ENCODE results near the gene RAB17. TPM values are rescaled to one million over a fixed set of nuclear protein-coding genes. Genes with fewer than 3 reads are reported as not detected.
A peak's percentile ranks its signal among the peaks of the same experiment; 100 is the strongest.

Gene RAB17
- total and polyA plus RNA-seq, 4 donors: 3.7 to 22.3 (median 7.8) TPM

- Histone ChIP-seq H3K4me1 (ENCODE audit: control insufficient read depth in 1 of 2, insufficient read depth in 2 of 2, low read length in 2 of 2) (no peaks in the 10 kb centered on the region), H3K4me3 (ENCODE audit: low read length in 2 of 2) (no peak overlapping the region), H3K9me3 (ENCODE audit: control insufficient read depth, low read length) (peaks cover 8% of the 10 kb centered on the region), H3K27ac (ENCODE audit: low read depth in 1 of 2, low read length in 2 of 2) (no peak overlapping the region), H3K27me3 (ENCODE audit: control insufficient read depth in 1 of 2, insufficient read depth in 2 of 2, low read length in 1 of 2) (no peaks in the 10 kb centered on the region), H3K36me3 (ENCODE audit: control insufficient read depth in 1 of 2, insufficient read depth in 2 of 2, low read length in 1 of 2) (no peaks in the 10 kb centered on the region)
- WGBS, 2 donors: 90% methylated on average over 7 of the region's 7 CpGs
- intact Hi-C loops (cut with DNase I): no loop called here
- ATAC-seq (ENCODE audit: low FRiP score) (no peak), DNase-seq (peak in 1 of 2 donors; percentile 16)
Observed at GRCh38 chr2:237553948-237554347, 36.6 kb downstream of the RAB17 start.

- Histone ChIP-seq H3K9me3 (ENCODE audit: control insufficient read depth, low read length) (peaks cover 8% of the 10 kb centered on the region), H3K27me3 (ENCODE audit: control insufficient read depth in 1 of 2, insufficient read depth in 2 of 2, low read length in 1 of 2) (no peaks in the 10 kb centered on the region), H3K4me3 (ENCODE audit: low read length in 2 of 2) (no peak overlapping the region), H3K27ac (ENCODE audit: low read depth in 1 of 2, low read length in 2 of 2) (no peak overlapping the region), H3K4me1 (ENCODE audit: control insufficient read depth in 1 of 2, insufficient read depth in 2 of 2, low read length in 2 of 2) (no peaks in the 10 kb centered on the region), H3K36me3 (ENCODE audit: control insufficient read depth in 1 of 2, insufficient read depth in 2 of 2, low read length in 1 of 2) (no peaks in the 10 kb centered on the region)
- intact Hi-C loops (cut with DNase I): no loop called here
- peak in 1 of 2 donors; percentile 16 for DNase-seq
- WGBS, 2 donors: 91% methylated on average over 6 of the region's 6 CpGs
- no peak for ATAC-seq (ENCODE audit: low FRiP score)
Observed at GRCh38 chr2:237552908-237553307, 37.6 kb downstream of the RAB17 start.

GRCh38 chr2:237551071-237551574, 39.4 kb downstream of the RAB17 start:
- H3K27me3 ChIP-seq (ENCODE audit: control insufficient read depth in 1 of 2, insufficient read depth in 2 of 2, low read length in 1 of 2): no peaks in the 10 kb centered on the region
- H3K27ac ChIP-seq (ENCODE audit: low read depth in 1 of 2, low read length in 2 of 2): no peak overlapping the region
- peaks cover 2% of the 10 kb centered on the region for H3K9me3 ChIP-seq (ENCODE audit: control insufficient read depth, low read length)
- 90 to 93% methylated on average over 16 of the region's 16 CpGs for WGBS, 2 donors
- intact Hi-C loops (cut with DNase I): no loop called here
- H3K4me3 ChIP-seq (ENCODE audit: low read length in 2 of 2): no peak overlapping the region
- DNase-seq: no peak
- H3K4me1 ChIP-seq (ENCODE audit: control insufficient read depth in 1 of 2, insufficient read depth in 2 of 2, low read length in 2 of 2): no peaks in the 10 kb centered on the region
- no peak for ATAC-seq (ENCODE audit: low FRiP score)
- H3K36me3 ChIP-seq (ENCODE audit: control insufficient read depth in 1 of 2, insufficient read depth in 2 of 2, low read length in 1 of 2): no peaks in the 10 kb centered on the region

DNA sequence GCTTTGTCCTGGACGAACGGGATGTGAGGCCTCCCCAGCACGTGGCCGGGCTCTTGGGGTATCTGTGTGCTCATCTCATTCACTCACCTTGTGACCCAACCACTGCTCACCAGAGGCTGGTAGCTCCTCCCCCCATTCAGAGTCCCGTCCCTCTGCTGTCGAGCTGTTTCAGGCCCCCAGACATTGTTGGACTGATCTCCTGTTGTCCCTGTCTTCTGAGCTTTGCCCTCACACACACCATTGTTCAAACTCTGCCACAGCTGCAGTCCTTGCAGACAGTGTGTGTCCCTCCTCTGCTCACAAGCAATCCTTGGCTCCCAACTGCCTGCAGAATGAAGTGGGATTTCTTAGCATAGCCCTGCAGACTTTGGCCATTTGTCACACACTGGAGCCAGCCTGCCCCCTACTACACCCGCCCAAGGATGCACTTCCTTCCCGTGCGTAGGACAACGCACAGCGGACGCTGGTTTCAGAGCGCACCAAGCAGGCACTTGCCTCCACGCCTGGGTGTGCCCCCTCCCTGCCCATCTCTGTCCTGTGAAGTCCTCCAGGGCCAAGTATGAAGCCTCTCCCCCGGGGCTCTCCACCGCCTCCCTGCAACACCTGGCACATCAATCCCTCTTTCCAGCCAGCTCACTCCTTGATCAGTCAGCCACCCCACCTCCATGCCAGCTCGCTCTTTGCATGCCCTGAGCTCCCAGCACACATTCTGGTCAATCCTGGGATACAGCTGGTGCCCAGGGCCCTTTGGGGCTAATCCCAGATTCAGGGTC, 40.7 kb downstream of the RAB17 start:
- Histone ChIP-seq H3K4me3 (ENCODE audit: low read length in 2 of 2) (no peak overlapping the region), H3K4me1 (ENCODE audit: control insufficient read depth in 1 of 2, insufficient read depth in 2 of 2, low read length in 2 of 2) (no peaks in the 10 kb centered on the region), H3K27me3 (ENCODE audit: control insufficient read depth in 1 of 2, insufficient read depth in 2 of 2, low read length in 1 of 2) (no peaks in the 10 kb centered on the region), H3K9me3 (ENCODE audit: control insufficient read depth, low read length) (no peaks in the 10 kb centered on the region), H3K36me3 (ENCODE audit: control insufficient read depth in 1 of 2, insufficient read depth in 2 of 2, low read length in 1 of 2) (no peaks in the 10 kb centered on the region), H3K27ac (ENCODE audit: low read depth in 1 of 2, low read length in 2 of 2) (no peak overlapping the region)
- intact Hi-C loops (cut with DNase I): no loop called here
- DNase-seq: no peak
- WGBS, 2 donors: 83 to 87% methylated on average over 17 of the region's 17 CpGs
- no peak for ATAC-seq (ENCODE audit: low FRiP score)

DNA sequence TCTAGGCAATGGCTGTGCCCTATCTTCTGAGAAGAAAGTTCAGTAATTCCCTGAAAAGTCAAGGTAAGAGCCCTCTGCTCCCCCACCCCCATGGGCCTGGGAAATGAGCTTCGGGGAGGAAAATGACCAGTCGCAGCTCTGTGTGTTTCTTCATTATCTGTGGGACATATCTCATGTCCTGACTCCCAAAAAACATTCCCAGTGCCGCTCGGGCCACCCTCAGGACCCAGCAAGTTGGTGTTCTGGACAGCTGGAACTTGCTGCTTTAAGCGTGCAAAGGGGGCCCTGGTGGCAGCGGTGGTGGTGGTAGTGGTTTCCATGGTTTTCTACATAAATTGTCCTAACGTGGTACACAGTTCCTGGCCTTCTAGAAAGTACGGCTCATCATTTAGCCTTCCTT, 41.3 kb downstream of the RAB17 start:
- 85 to 88% methylated on average over 8 of the region's 8 CpGs for WGBS, 2 donors
- Histone ChIP-seq H3K27me3 (ENCODE audit: control insufficient read depth in 1 of 2, insufficient read depth in 2 of 2, low read length in 1 of 2) (no peaks in the 10 kb centered on the region), H3K36me3 (ENCODE audit: control insufficient read depth in 1 of 2, insufficient read depth in 2 of 2, low read length in 1 of 2) (no peaks in the 10 kb centered on the region), H3K27ac (ENCODE audit: low read depth in 1 of 2, low read length in 2 of 2) (no peak overlapping the region), H3K9me3 (ENCODE audit: control insufficient read depth, low read length) (no peaks in the 10 kb centered on the region), H3K4me1 (ENCODE audit: control insufficient read depth in 1 of 2, insufficient read depth in 2 of 2, low read length in 2 of 2) (no peaks in the 10 kb centered on the region), H3K4me3 (ENCODE audit: low read length in 2 of 2) (no peak overlapping the region)
- intact Hi-C loops (cut with DNase I): no loop called here
- ATAC-seq (ENCODE audit: low FRiP score): no peak
- no peak for DNase-seq

DNA sequence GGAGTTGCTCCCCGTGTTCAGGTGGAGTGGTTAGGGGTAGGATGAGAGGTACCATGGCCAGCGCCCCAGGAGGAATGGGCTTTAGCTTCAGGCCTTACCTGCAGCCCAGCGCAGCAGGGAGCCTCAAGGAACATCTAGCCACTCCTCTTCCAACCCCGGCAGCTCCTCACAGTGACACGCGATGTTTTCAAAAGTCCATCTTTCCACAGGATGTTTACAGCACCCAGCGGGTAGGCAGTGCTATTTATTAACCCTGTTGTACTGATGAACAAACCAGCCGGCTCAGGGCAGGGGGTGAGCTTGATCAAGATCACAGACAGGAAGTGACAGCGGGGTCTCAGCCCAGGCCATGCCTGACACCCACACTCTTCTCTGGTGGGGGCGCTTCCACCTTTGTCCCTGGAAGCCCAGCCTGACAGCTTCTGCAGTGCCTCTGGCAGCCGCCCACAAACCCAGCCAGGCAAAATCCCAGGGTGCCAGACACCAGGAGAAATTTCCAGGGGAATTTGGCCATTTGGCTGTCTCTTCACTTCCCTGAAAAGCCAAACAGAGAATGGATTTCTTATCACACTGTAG, 42.6 kb downstream of the RAB17 start:
- intact Hi-C loops (cut with DNase I): no loop called here
- no peak for ATAC-seq (ENCODE audit: low FRiP score)

GRCh38 chr2:237546876-237547395, 43.6 kb downstream of the RAB17 start:
- Histone ChIP-seq H3K27ac (ENCODE audit: low read depth in 1 of 2, low read length in 2 of 2) (no peak overlapping the region), H3K4me1 (ENCODE audit: control insufficient read depth in 1 of 2, insufficient read depth in 2 of 2, low read length in 2 of 2) (no peaks in the 10 kb centered on the region), H3K36me3 (ENCODE audit: control insufficient read depth in 1 of 2, insufficient read depth in 2 of 2, low read length in 1 of 2) (no peaks in the 10 kb centered on the region), H3K4me3 (ENCODE audit: low read length in 2 of 2) (no peak overlapping the region), H3K27me3 (ENCODE audit: control insufficient read depth in 1 of 2, insufficient read depth in 2 of 2, low read length in 1 of 2) (no peaks in the 10 kb centered on the region), H3K9me3 (ENCODE audit: control insufficient read depth, low read length) (no peaks in the 10 kb centered on the region)
- DNase-seq: no peak
- 75 to 82% methylated on average over 13 of the region's 13 CpGs for WGBS, 2 donors
- intact Hi-C loops (cut with DNase I): no loop called here
- ATAC-seq (ENCODE audit: low FRiP score): no peak

More for the DNA sequence above, 42.6 kb downstream of the RAB17 start:
- Histone ChIP-seq H3K27me3 (ENCODE audit: control insufficient read depth in 1 of 2, insufficient read depth in 2 of 2, low read length in 1 of 2) (no peaks in the 10 kb centered on the region), H3K36me3 (ENCODE audit: control insufficient read depth in 1 of 2, insufficient read depth in 2 of 2, low read length in 1 of 2) (no peaks in the 10 kb centered on the region), H3K4me3 (ENCODE audit: low read length in 2 of 2) (no peak overlapping the region), H3K9me3 (ENCODE audit: control insufficient read depth, low read length) (no peaks in the 10 kb centered on the region), H3K27ac (ENCODE audit: low read depth in 1 of 2, low read length in 2 of 2) (no peak overlapping the region), H3K4me1 (ENCODE audit: control insufficient read depth in 1 of 2, insufficient read depth in 2 of 2, low read length in 2 of 2) (no peaks in the 10 kb centered on the region)
- 53 to 58% methylated on average over 11 of the region's 11 CpGs for WGBS, 2 donors
- DNase-seq: no peak

DNA sequence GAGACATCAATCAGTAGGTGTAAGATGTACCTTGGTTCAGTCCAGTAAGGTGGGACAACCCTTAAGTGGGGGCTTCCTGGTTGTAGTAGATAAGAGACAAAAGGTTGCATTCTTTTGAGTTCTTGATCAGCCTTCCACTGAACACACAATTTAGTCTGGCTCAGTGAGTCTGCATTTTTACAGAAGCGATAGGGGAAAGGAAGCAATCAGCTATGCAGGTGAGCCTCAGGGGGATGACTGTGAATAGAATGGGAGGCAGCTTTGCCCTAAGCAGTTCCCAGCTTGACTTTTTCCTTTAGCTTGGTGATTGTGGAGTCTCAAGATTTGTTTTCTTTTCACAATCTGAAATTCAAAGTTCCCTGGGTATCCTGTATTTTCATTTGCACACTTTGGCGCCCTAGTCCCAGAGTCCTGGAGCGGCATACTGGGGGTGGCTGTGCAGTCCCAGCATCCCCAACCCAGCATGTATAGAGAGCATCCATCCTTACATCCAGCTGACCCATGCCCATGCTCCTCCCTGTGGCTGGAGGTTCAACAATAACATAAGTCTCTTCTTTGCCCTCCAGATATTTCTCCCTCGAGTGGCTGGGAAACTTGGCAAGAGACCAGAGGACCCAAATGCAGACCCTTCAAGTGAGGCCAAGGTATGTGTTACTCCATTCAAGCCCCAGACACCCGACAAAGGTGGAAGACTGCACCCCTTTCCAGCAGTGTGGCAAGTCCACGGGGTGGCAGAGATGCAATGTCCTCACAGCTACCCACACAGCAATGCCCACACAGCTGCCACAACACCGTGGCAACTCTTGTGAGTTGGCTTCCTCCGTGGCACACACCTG, 44.3 kb downstream of the RAB17 start:
- Histone ChIP-seq H3K4me1 (ENCODE audit: control insufficient read depth in 1 of 2, insufficient read depth in 2 of 2, low read length in 2 of 2) (no peaks in the 10 kb centered on the region), H3K9me3 (ENCODE audit: control insufficient read depth, low read length) (no peaks in the 10 kb centered on the region), H3K4me3 (ENCODE audit: low read length in 2 of 2) (no peak overlapping the region), H3K27ac (ENCODE audit: low read depth in 1 of 2, low read length in 2 of 2) (no peak overlapping the region), H3K27me3 (ENCODE audit: control insufficient read depth in 1 of 2, insufficient read depth in 2 of 2, low read length in 1 of 2) (no peaks in the 10 kb centered on the region), H3K36me3 (ENCODE audit: control insufficient read depth in 1 of 2, insufficient read depth in 2 of 2, low read length in 1 of 2) (no peaks in the 10 kb centered on the region)
- DNase-seq: no peak
- ATAC-seq (ENCODE audit: low FRiP score): no peak
- 71% methylated on average over 8 of the region's 8 CpGs for WGBS, 2 donors
- intact Hi-C loops (cut with DNase I): no loop called here

Measured in aorta (tissue), 5 donors.